Measurements from ENCODE around the gene PLD4.
A peak's percentile ranks its signal among the peaks of the same experiment; 100 is the strongest.

Gene PLD4

GRCh38 chr14:104978746-104979691, 54.3 kb downstream of the PLD4 start:
- no peak for TF ChIP-seq FOXM1 (IDR thresholded peaks at IDR 0.05; ENCODE audit: borderline replicate concordance, low read depth)
- no peak for TF ChIP-seq EGR1 (IDR thresholded peaks at IDR 0.05)
- no peak for TF ChIP-seq EP300 (IDR thresholded peaks at IDR 0.05; ENCODE audit: borderline replicate concordance)
- TF ChIP-seq ZBTB7A (IDR thresholded peaks at IDR 0.05; ENCODE audit: low read depth): no peak; the same call in 1 of the 2 replicates
- no peak for TF ChIP-seq YY1 (IDR thresholded peaks at IDR 0.05; ENCODE audit: low read depth)
- TF ChIP-seq CREB1 (IDR thresholded peaks at IDR 0.05; ENCODE audit: low read depth): no peak
- TF ChIP-seq CEBPB (IDR thresholded peaks at IDR 0.05): no peak
- TF ChIP-seq RAD21 (IDR thresholded peaks at IDR 0.05; ENCODE audit: low read depth): no peak
- TF ChIP-seq TCF12 (IDR thresholded peaks at IDR 0.05; ENCODE audit: low read depth): no peak
- no peak for TF ChIP-seq TEAD4 (IDR thresholded peaks at IDR 0.05)
- TF ChIP-seq, protein P1, sequence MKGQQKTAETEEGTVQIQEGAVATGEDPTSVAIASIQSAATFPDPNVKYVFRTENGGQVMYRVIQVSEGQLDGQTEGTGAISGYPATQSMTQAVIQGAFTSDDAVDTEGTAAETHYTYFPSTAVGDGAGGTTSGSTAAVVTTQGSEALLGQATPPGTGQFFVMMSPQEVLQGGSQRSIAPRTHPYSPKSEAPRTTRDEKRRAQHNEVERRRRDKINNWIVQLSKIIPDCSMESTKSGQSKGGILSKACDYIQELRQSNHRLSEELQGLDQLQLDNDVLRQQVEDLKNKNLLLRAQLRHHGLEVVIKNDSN (IDR thresholded peaks at IDR 0.05): no peak
- TF ChIP-seq REST (IDR thresholded peaks at IDR 0.05; ENCODE audit: low read depth): no peak
- TF ChIP-seq, protein P2, sequence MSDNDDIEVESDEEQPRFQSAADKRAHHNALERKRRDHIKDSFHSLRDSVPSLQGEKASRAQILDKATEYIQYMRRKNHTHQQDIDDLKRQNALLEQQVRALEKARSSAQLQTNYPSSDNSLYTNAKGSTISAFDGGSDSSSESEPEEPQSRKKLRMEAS (IDR thresholded peaks at IDR 0.05): no peak
- no peak for TF ChIP-seq TAF1 (IDR thresholded peaks at IDR 0.05; ENCODE audit: low read depth)
- no peak; the same call in 1 of the 2 replicates for TF ChIP-seq NFIC (IDR thresholded peaks at IDR 0.05)

DNA sequence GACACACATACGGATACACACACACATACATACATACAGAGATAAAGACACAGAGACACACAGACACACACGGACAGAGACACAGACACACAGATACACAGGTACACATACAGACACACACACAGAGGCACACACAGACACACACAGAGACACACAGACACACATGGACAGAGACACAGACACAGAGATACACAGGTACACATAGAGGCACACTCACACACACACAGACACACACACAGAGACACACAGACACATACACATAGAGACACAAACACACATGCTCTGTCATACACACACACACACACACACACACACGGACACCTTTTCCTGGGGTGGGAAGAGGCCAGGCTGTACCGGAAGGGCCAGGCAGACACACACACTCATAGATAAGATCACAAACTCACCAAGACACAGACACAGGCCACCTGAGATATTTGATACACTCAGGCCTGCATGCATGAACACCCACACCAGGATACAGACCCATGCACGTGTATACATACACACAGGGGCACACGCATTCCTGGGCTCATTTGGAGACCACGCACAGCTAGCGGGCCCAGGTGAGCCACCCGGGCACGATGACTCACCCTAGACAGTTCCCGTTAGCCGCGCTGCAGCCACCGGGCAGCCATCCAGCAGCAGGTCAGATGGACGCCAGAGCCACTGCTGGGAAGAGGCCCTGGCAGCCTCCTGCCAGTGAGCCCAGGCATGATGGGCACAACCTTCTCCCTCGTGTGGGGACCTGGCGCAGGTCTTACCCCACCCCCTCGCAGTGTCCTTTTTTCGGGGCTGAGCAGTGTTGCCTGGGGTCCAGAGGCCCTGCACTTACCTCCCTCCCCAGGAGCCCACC, 55.3 kb downstream of the PLD4 start:
- TF ChIP-seq, protein P1 (IDR thresholded peaks at IDR 0.05): peak; percentile 41; the same call in 1 of the 2 replicates
- TF ChIP-seq TEAD4 (IDR thresholded peaks at IDR 0.05) (peak; percentile 87), FOXM1 (IDR thresholded peaks at IDR 0.05; ENCODE audit: borderline replicate concordance, low read depth) (no peak), NFIC (IDR thresholded peaks at IDR 0.05) (peak; percentile 93), EGR1 (IDR thresholded peaks at IDR 0.05) (no peak), TAF1 (IDR thresholded peaks at IDR 0.05; ENCODE audit: low read depth) (no peak), CREB1 (IDR thresholded peaks at IDR 0.05; ENCODE audit: low read depth) (no peak), EP300 (IDR thresholded peaks at IDR 0.05; ENCODE audit: borderline replicate concordance) (peak; percentile 76), TCF12 (IDR thresholded peaks at IDR 0.05; ENCODE audit: low read depth) (peak; percentile 89), YY1 (IDR thresholded peaks at IDR 0.05; ENCODE audit: low read depth) (peak; percentile 52; the same call in 1 of the 2 replicates), RAD21 (IDR thresholded peaks at IDR 0.05; ENCODE audit: low read depth) (no peak), CEBPB (IDR thresholded peaks at IDR 0.05) (no peak), REST (IDR thresholded peaks at IDR 0.05; ENCODE audit: low read depth) (no peak), ZBTB7A (IDR thresholded peaks at IDR 0.05; ENCODE audit: low read depth) (peak; percentile 65; the same call in 1 of the 2 replicates)
- TF ChIP-seq, protein P2 (IDR thresholded peaks at IDR 0.05): peak; percentile 86

- TF ChIP-seq FOXM1 (IDR thresholded peaks at IDR 0.05; ENCODE audit: borderline replicate concordance, low read depth): no peak
- no peak for TF ChIP-seq CREB1 (IDR thresholded peaks at IDR 0.05; ENCODE audit: low read depth)
- no peak for TF ChIP-seq REST (IDR thresholded peaks at IDR 0.05; ENCODE audit: low read depth)
- TF ChIP-seq, protein P2 (IDR thresholded peaks at IDR 0.05): no peak
- no peak for TF ChIP-seq YY1 (IDR thresholded peaks at IDR 0.05; ENCODE audit: low read depth)
- TF ChIP-seq RAD21 (IDR thresholded peaks at IDR 0.05; ENCODE audit: low read depth): no peak
- TF ChIP-seq ZBTB7A (IDR thresholded peaks at IDR 0.05; ENCODE audit: low read depth): no peak
- TF ChIP-seq EGR1 (IDR thresholded peaks at IDR 0.05): no peak
- TF ChIP-seq TEAD4 (IDR thresholded peaks at IDR 0.05): no peak
- TF ChIP-seq, protein P1 (IDR thresholded peaks at IDR 0.05): no peak
- TF ChIP-seq NFIC (IDR thresholded peaks at IDR 0.05): no peak
Measured at GRCh38 chr14:104980611-104981531, 56.2 kb downstream of the PLD4 start.

Data from Ishikawa (cell line).